Upper lobe of right lung (tissue), 1 donor: ENCODE measurements around the gene TMEM79. TPM values are rescaled to one million over a fixed set of nuclear protein-coding genes. Genes with fewer than 3 reads are reported as not detected.

Experiments used
- ATAC-seq: fragments of 200-7000 bp; cut with Tn5 transposase; one replicate; pipeline ENCODE4 v1.9.1; 2020; ENCODE audit warnings: mild to moderate bottlenecking, moderate library complexity
- DNase-seq: peaks from one replicate; pipeline ENCODE4 v3.0.0-alpha.2; 2020
- H3K27ac ChIP-seq: fragments of 200-600 bp; one replicate; pipeline ENCODE4 v1.8.0; 2022
- H3K27me3 ChIP-seq: fragments of 200-600 bp; one replicate; pipeline ENCODE4 v1.8.0; 2022; ENCODE audit warnings: mild to moderate bottlenecking
- H3K36me3 ChIP-seq: fragments of 200-600 bp; one replicate; pipeline ENCODE4 v1.8.0; 2022
- H3K4me1 ChIP-seq: fragments of 200-600 bp; one replicate; pipeline ENCODE4 v1.8.0; 2022
- H3K4me3 ChIP-seq: fragments of 200-600 bp; one replicate; pipeline ENCODE4 v1.8.0; 2022; ENCODE audit warnings: mild to moderate bottlenecking
- H3K9me3 ChIP-seq: fragments of 200-600 bp; one replicate; pipeline ENCODE4 v1.8.0; 2022
- CTCF ChIP-seq: fragments of 200-600 bp; IDR thresholded peaks from one replicate; pipeline ENCODE4 v1.8.0; 2022; ENCODE audit warnings: antibody characterized with exemption
- intact Hi-C: fragments of 100-400 bp; cut with DNase I; formaldehyde crosslinking; loops from one replicate; pipeline ENCODE4 v1.11.0; 2022
- total RNA-seq: library from RNA; stranded (reverse); fragmentation: NEBNext Ultra II Directional; extraction: Animal tissue kit (Norgen Biotek cat#: 25700); gene quantifications from one replicate; pipeline ENCODE4 v1.2.1, GENCODE V29; 2021
- donor health status: DM: no; HTN: yes; CAD: no; lungs with severe emphysema.

TMEM79 gene
- total RNA-seq, 1 donor from 2014 or later = 3.3 TPM

GRCh38 chr1:156282479-156283222 is 1.5 kb upstream of the TMEM79 start, which contains the start of gene SMG5:
Gene SMG5 (minus strand): TSS chr1:156282825. CDS start chr1:156282680, 145 bp downstream.
- peak within 1 kb of the TSS; percentile 88 for H3K27ac ChIP-seq
- TF ChIP-seq CTCF = no peak

GRCh38 chr1:156283521-156283920 is 604 bp upstream of the TMEM79 start:
- Histone ChIP-seq H3K36me3 (peaks cover 15% of the 10 kb centered on the region), H3K4me1 (peaks cover 25% of the 10 kb centered on the region), H3K4me3 (peak overlapping the region; percentile 67), H3K27me3 (no peaks in the 10 kb centered on the region), H3K9me3 (no peaks in the 10 kb centered on the region), H3K27ac (no peak overlapping the region)
- no peak for TF ChIP-seq CTCF
- ATAC-seq (no peak), DNase-seq (no peak)
- intact Hi-C loops = no loop called here

More at GRCh38 chr1:156282479-156283222, 1.5 kb upstream of the TMEM79 start, which contains the start of gene SMG5:
- intact Hi-C loops = no loop called here
- H3K4me3 ChIP-seq = peak within 1 kb of the TSS; percentile 67
- DNase-seq (peak; percentile 98), ATAC-seq (peak; percentile 95)
- peaks cover 25% of the 10 kb centered on the region for H3K4me1 ChIP-seq
- peaks cover 24% of the 10 kb centered on the region for H3K36me3 ChIP-seq
- no peaks in the 10 kb centered on the region for H3K9me3 ChIP-seq
- no peaks in the 10 kb centered on the region for H3K27me3 ChIP-seq

- Histone ChIP-seq H3K4me3 (no peak overlapping the region), H3K4me1 (peaks cover 25% of the 10 kb centered on the region), H3K27ac (no peak overlapping the region), H3K36me3 (peaks cover 5% of the 10 kb centered on the region), H3K27me3 (no peaks in the 10 kb centered on the region), H3K9me3 (no peaks in the 10 kb centered on the region)
- TF ChIP-seq CTCF = no peak
- ATAC-seq = no peak
- DNase-seq = no peak
- intact Hi-C loops = no loop called here
Observed at GRCh38 chr1:156284757-156285156, 632 bp downstream of the TMEM79 start.

GRCh38 chr1:156285437-156285836 is 1.3 kb downstream of the TMEM79 start:
- no peak overlapping the region for H3K4me3 ChIP-seq
- H3K9me3 ChIP-seq = no peaks in the 10 kb centered on the region
- H3K36me3 ChIP-seq = no peaks in the 10 kb centered on the region
- intact Hi-C loops = no loop called here
- H3K27me3 ChIP-seq = no peaks in the 10 kb centered on the region
- no peak for ATAC-seq
- H3K27ac ChIP-seq = no peak overlapping the region
- DNase-seq = no peak
- TF ChIP-seq CTCF = no peak
- H3K4me1 ChIP-seq = peaks cover 24% of the 10 kb centered on the region

GRCh38 chr1:156286061-156286460 is 1.9 kb downstream of the TMEM79 start:
- no peaks in the 10 kb centered on the region for H3K36me3 ChIP-seq
- no peaks in the 10 kb centered on the region for H3K9me3 ChIP-seq
- H3K4me1 ChIP-seq = peaks cover 18% of the 10 kb centered on the region
- intact Hi-C loops = no loop called here
- no peak for TF ChIP-seq CTCF
- ATAC-seq = no peak
- H3K27ac ChIP-seq = no peak overlapping the region
- DNase-seq = no peak
- no peaks in the 10 kb centered on the region for H3K27me3 ChIP-seq
- no peak overlapping the region for H3K4me3 ChIP-seq
